Smooth muscle cell (in vitro differentiated cells): ENCODE data around the gene GRID1. TPM values are rescaled to one million over a fixed set of nuclear protein-coding genes. Genes with fewer than 3 reads are reported as not detected.

Source experiments
- DNase-seq: peaks from one replicate; lab custom pipeline; 2025; ENCODE audit not compliant: unreplicated experiment; lab: John Stamatoyannopoulos, UW
- H2AFZ ChIP-seq: fragments of 200-600 bp; sonication (generic); 2 replicates; pipeline ENCODE4 v1.6.0; 2016; ENCODE audit warnings: antibody characterized with exemption, low read depth, mild to moderate bottlenecking
- H3F3A ChIP-seq: fragments of 200-600 bp; sonication (generic); 2 replicates; pipeline ENCODE4 v1.6.0; 2017; ENCODE audit warnings: antibody characterized with exemption, low read depth
- H3K27ac ChIP-seq: fragments of 200-600 bp; sonication (generic); 2 replicates; pipeline ENCODE4 v1.5.1; 2016; ENCODE audit warnings: low read depth, mild to moderate bottlenecking
- H3K27me3 ChIP-seq: fragments of 200-600 bp; sonication (generic); 2 replicates; pipeline ENCODE4 v1.6.1; 2016; ENCODE audit warnings: low read depth, mild to moderate bottlenecking
- H3K36me3 ChIP-seq: fragments of 200-600 bp; sonication (generic); 2 replicates; pipeline ENCODE4 v1.5.1; 2016; ENCODE audit warnings: low read depth
- H3K4me1 ChIP-seq: fragments of 200-600 bp; sonication (generic); 2 replicates; pipeline ENCODE4 v1.5.1; 2016; ENCODE audit warnings: low read depth
- H3K4me2 ChIP-seq: fragments of 200-600 bp; sonication (generic); 2 replicates; pipeline ENCODE4 v1.6.0; 2016; ENCODE audit warnings: mild to moderate bottlenecking
- H3K4me3 ChIP-seq: fragments of 200-600 bp; sonication (generic); 2 replicates; pipeline ENCODE4 v1.5.1; 2016; ENCODE audit warnings: mild to moderate bottlenecking
- H3K79me2 ChIP-seq: fragments of 200-600 bp; sonication (generic); 2 replicates; pipeline ENCODE4 v1.6.0; 2016; ENCODE audit warnings: low read depth, mild to moderate bottlenecking
- H3K9ac ChIP-seq: fragments of 200-600 bp; sonication (generic); 2 replicates; pipeline ENCODE4 v1.6.0; 2016; ENCODE audit warnings: low read depth
- H3K9me3 ChIP-seq: fragments of 200-600 bp; sonication (generic); replicated peaks from 2 replicates; pipeline ENCODE4 v1.5.1; 2016; ENCODE audit warnings: low read depth
- H4K20me1 ChIP-seq: fragments of 200-600 bp; sonication (generic); 2 replicates; pipeline ENCODE4 v1.6.0; 2016; ENCODE audit warnings: low read depth
- CTCF ChIP-seq: fragments of 200-600 bp; sonication (generic); IDR thresholded peaks from 2 replicates; pipeline ENCODE4 v1.5.1; 2017; ENCODE audit warnings: borderline replicate concordance, mild to moderate bottlenecking, antibody characterized with exemption; ENCODE audit not compliant: insufficient read depth, poor library complexity, severe bottlenecking
- WGBS: methylation state at CpG from one replicate; pipeline ENCODE4 v1.1.7; 2016; ENCODE audit warnings: low lambda C conversion rate; 5-methylcytosine and 5-hydroxymethylcytosine counted together
- polyA plus RNA-seq: library from polyadenylated mRNA; unstranded; fragments of >200 nt; fragmentation: Nextera tagmentation; extraction: Ambion mirVana; gene quantifications from 2 replicates; pipeline ENCODE4 v1.2.1, GENCODE V29; 2016
- total RNA-seq: library from RNA; depleted of rRNA; stranded (reverse); fragments of >200 nt; gene quantifications from 2 replicates; pipeline ENCODE4 v1.2.3, GENCODE V29; 2014

GRID1 gene
- total and polyA plus RNA-seq, 2 experiments from 2014 or later, result 4.4 to 7.4 TPM

GRCh38 chr10:85610381-85611092, 756.1 kb downstream of the GRID1 start:
- H3K4me3 ChIP-seq, result no peak overlapping the region
- H3K4me2 ChIP-seq, result no peak overlapping the region
- 94% methylated on average over 3 of the region's 3 CpGs for WGBS
- no peaks in the 10 kb centered on the region for H3K36me3 ChIP-seq
- no peaks in the 10 kb centered on the region for H3K27me3 ChIP-seq
- no peaks in the 10 kb centered on the region for H4K20me1 ChIP-seq
- no peaks in the 10 kb centered on the region for H3K9me3 ChIP-seq
- DNase-seq, result no peak
- no peaks in the 10 kb centered on the region for H3F3A ChIP-seq
- H3K79me2 ChIP-seq, result no peaks in the 10 kb centered on the region
- no peak overlapping the region for H2AFZ ChIP-seq
- H3K4me1 ChIP-seq, result no peaks in the 10 kb centered on the region
- no peak for TF ChIP-seq CTCF
- H3K27ac ChIP-seq, result no peak overlapping the region
- no peak overlapping the region for H3K9ac ChIP-seq

GRCh38 chr10:85609509-85609908, 757.1 kb downstream of the GRID1 start:
- 50% methylated on average over 5 of the region's 5 CpGs for WGBS
- no peaks in the 10 kb centered on the region for H4K20me1 ChIP-seq
- H2AFZ ChIP-seq, result no peak overlapping the region
- no peak for TF ChIP-seq CTCF
- no peak for DNase-seq
- H3F3A ChIP-seq, result no peaks in the 10 kb centered on the region
- no peaks in the 10 kb centered on the region for H3K27me3 ChIP-seq
- no peaks in the 10 kb centered on the region for H3K4me1 ChIP-seq
- H3K4me2 ChIP-seq, result no peak overlapping the region
- no peaks in the 10 kb centered on the region for H3K9me3 ChIP-seq
- H3K36me3 ChIP-seq, result no peaks in the 10 kb centered on the region
- H3K4me3 ChIP-seq, result no peak overlapping the region
- H3K79me2 ChIP-seq, result no peaks in the 10 kb centered on the region
- no peak overlapping the region for H3K27ac ChIP-seq
- no peak overlapping the region for H3K9ac ChIP-seq

GRCh38 chr10:85608706-85609105, 757.9 kb downstream of the GRID1 start:
- Histone ChIP-seq H3K9me3 (no peaks in the 10 kb centered on the region), H4K20me1 (no peaks in the 10 kb centered on the region), H3K4me3 (no peak overlapping the region), H3K4me1 (no peaks in the 10 kb centered on the region), H3K4me2 (no peak overlapping the region), H3K79me2 (no peaks in the 10 kb centered on the region), H3F3A (no peaks in the 10 kb centered on the region), H3K27me3 (no peaks in the 10 kb centered on the region), H2AFZ (no peak overlapping the region), H3K9ac (no peak overlapping the region), H3K36me3 (no peaks in the 10 kb centered on the region), H3K27ac (no peak overlapping the region)
- DNase-seq, result no peak
- WGBS, result 97% methylated on average over 3 of the region's 3 CpGs
- no peak for TF ChIP-seq CTCF
